MM.1S (cell line): ENCODE data around the gene RARB.

Source experiments
- DNase-seq: peaks from one replicate; pipeline ENCODE4 v3.0.0-alpha.2; 2015
- H2AFZ ChIP-seq: fragments of 300-600 bp; sonication (generic); 2 replicates; pipeline ENCODE4 v1.6.0; 2016; ENCODE audit warnings: antibody characterized with exemption, low read length
- H3F3A ChIP-seq: fragments of 300-600 bp; sonication (generic); 2 replicates; pipeline ENCODE4 v1.6.1; 2016; ENCODE audit warnings: mild to moderate bottlenecking, antibody characterized with exemption, low read length, moderate library complexity, mixed read lengths; ENCODE audit not compliant: insufficient read depth
- H3K27ac ChIP-seq: fragments of 300-600 bp; sonication (generic); 2 replicates; pipeline ENCODE4 v1.5.1; 2016; ENCODE audit warnings: mild to moderate bottlenecking, low read length
- H3K27me3 ChIP-seq: fragments of 300-600 bp; sonication (generic); replicated peaks from 2 replicates; pipeline ENCODE4 v1.6.0; 2016; ENCODE audit warnings: low read length; ENCODE audit not compliant: insufficient read depth
- H3K36me3 ChIP-seq: fragments of 300-600 bp; sonication (generic); replicated peaks from 2 replicates; pipeline ENCODE4 v1.6.1; 2016; ENCODE audit warnings: mild to moderate bottlenecking, low read length, mixed read lengths; ENCODE audit not compliant: insufficient read depth
- H3K4me1 ChIP-seq: fragments of 300-600 bp; sonication (generic); 2 replicates; pipeline ENCODE4 v1.6.1; 2016; ENCODE audit warnings: low read length, mixed read lengths
- H3K4me2 ChIP-seq: fragments of 300-600 bp; sonication (generic); 2 replicates; pipeline ENCODE4 v1.6.0; 2016; ENCODE audit warnings: low read depth, low read length
- H3K4me3 ChIP-seq: fragments of 300-600 bp; sonication (generic); 2 replicates; pipeline ENCODE4 v1.5.1; 2016; ENCODE audit warnings: low read length, mixed read lengths
- H3K79me2 ChIP-seq: fragments of 300-600 bp; sonication (generic); 2 replicates; pipeline ENCODE4 v1.6.1; 2016; ENCODE audit warnings: mixed run types, low read length, mixed read lengths
- H3K9ac ChIP-seq: fragments of 300-600 bp; sonication (generic); 2 replicates; pipeline ENCODE4 v1.6.1; 2016; ENCODE audit warnings: low read length, mixed read lengths
- H3K9me2 ChIP-seq: fragments of 300-600 bp; sonication (generic); replicated peaks from 2 replicates; pipeline ENCODE4 v1.6.1; 2016; ENCODE audit warnings: mild to moderate bottlenecking, low read length, mixed read lengths; ENCODE audit not compliant: insufficient read depth
- H3K9me3 ChIP-seq: fragments of 300-600 bp; sonication (generic); replicated peaks from 2 replicates; pipeline ENCODE4 v1.6.1; 2016; ENCODE audit warnings: mild to moderate bottlenecking, low read length, mixed read lengths; ENCODE audit not compliant: insufficient read depth
- H4K20me1 ChIP-seq: fragments of 300-600 bp; sonication (generic); 2 replicates; pipeline ENCODE4 v1.6.1; 2016; ENCODE audit warnings: mild to moderate bottlenecking, low read length, moderate library complexity, mixed read lengths; ENCODE audit not compliant: insufficient read depth
- EZH2 ChIP-seq: fragments of 300-600 bp; sonication (generic); optimal IDR thresholded peaks from 2 replicates; pipeline ENCODE3; 2017; ENCODE audit warnings: low read depth, mild to moderate bottlenecking, antibody characterized with exemption, low read length, mixed read lengths
- EZH2phosphoT487 ChIP-seq: fragments of 300-600 bp; sonication (generic); IDR thresholded peaks from 2 replicates; pipeline ENCODE4 v1.6.1; 2018; ENCODE audit warnings: antibody characterized with exemption, low read length
- TF ChIP-seq, protein P1 (sequence below): fragments of 300-600 bp; sonication (generic); IDR thresholded peaks from 2 replicates; pipeline ENCODE4 v1.5.1; 2016; ENCODE audit warnings: antibody characterized with exemption, low read length, mixed read lengths

Gene RARB

GRCh38 chr3:25427563-25427941 is 511 bp upstream of the RARB start:
- no peaks in the 10 kb centered on the region for H3K79me2 ChIP-seq
- no peak overlapping the region for H3K4me3 ChIP-seq
- DNase-seq = no peak
- H3K9ac ChIP-seq = no peak overlapping the region
- no peaks in the 10 kb centered on the region for H3F3A ChIP-seq
- H3K9me3 ChIP-seq = no peaks in the 10 kb centered on the region
- no peak overlapping the region for H2AFZ ChIP-seq
- H3K27me3 ChIP-seq = no peaks in the 10 kb centered on the region
- no peak overlapping the region for H3K4me2 ChIP-seq
- H4K20me1 ChIP-seq = no peaks in the 10 kb centered on the region
- no peaks in the 10 kb centered on the region for H3K4me1 ChIP-seq
- H3K36me3 ChIP-seq = no peaks in the 10 kb centered on the region
- no peak for TF ChIP-seq EZH2phosphoT487
- TF ChIP-seq EZH2 = no peak
- TF ChIP-seq, protein P1, sequence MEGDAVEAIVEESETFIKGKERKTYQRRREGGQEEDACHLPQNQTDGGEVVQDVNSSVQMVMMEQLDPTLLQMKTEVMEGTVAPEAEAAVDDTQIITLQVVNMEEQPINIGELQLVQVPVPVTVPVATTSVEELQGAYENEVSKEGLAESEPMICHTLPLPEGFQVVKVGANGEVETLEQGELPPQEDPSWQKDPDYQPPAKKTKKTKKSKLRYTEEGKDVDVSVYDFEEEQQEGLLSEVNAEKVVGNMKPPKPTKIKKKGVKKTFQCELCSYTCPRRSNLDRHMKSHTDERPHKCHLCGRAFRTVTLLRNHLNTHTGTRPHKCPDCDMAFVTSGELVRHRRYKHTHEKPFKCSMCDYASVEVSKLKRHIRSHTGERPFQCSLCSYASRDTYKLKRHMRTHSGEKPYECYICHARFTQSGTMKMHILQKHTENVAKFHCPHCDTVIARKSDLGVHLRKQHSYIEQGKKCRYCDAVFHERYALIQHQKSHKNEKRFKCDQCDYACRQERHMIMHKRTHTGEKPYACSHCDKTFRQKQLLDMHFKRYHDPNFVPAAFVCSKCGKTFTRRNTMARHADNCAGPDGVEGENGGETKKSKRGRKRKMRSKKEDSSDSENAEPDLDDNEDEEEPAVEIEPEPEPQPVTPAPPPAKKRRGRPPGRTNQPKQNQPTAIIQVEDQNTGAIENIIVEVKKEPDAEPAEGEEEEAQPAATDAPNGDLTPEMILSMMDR = no peak
- no peak overlapping the region for H3K27ac ChIP-seq
- no peaks in the 10 kb centered on the region for H3K9me2 ChIP-seq

DNA sequence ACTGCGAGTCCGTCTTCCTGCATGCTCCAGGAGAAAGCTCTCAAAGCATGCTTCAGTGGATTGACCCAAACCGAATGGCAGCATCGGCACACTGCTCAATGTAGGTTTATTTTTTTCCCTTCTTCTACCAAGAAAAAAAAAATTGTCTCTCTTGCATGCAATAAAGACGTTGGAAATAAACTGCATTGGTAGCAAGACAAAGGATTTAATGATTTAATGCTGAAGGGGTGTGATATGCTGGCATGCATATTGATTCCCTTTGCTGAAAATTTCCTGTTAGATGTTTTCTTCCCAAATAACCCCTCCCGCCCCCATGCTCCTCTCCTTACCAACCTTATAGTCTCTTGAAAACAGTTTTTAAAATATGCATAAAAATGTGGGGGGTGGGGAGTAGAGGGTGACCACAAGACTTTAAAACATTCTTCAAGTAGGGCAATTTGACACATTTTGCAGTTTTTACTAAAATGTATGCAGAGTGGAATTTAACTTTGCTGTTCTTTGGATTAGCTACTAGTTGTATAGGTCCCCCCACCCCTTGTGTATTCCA is 799 bp downstream of the RARB start:
- H3K36me3 ChIP-seq = no peaks in the 10 kb centered on the region
- H3K4me3 ChIP-seq = no peak overlapping the region
- H3K9me3 ChIP-seq = no peaks in the 10 kb centered on the region
- no peaks in the 10 kb centered on the region for H3F3A ChIP-seq
- H3K27ac ChIP-seq = no peak overlapping the region
- H3K79me2 ChIP-seq = no peaks in the 10 kb centered on the region
- no peaks in the 10 kb centered on the region for H3K4me1 ChIP-seq
- H2AFZ ChIP-seq = no peak overlapping the region
- H3K27me3 ChIP-seq = no peaks in the 10 kb centered on the region
- TF ChIP-seq EZH2phosphoT487 (no peak), EZH2 (no peak)
- TF ChIP-seq, protein P1 = no peak
- H4K20me1 ChIP-seq = no peaks in the 10 kb centered on the region
- H3K4me2 ChIP-seq = no peak overlapping the region
- no peaks in the 10 kb centered on the region for H3K9me2 ChIP-seq
- no peak for DNase-seq
- no peak overlapping the region for H3K9ac ChIP-seq

- Histone ChIP-seq H3K9ac (no peak overlapping the region), H3K9me2 (no peaks in the 10 kb centered on the region), H3K79me2 (no peaks in the 10 kb centered on the region), H3K36me3 (no peaks in the 10 kb centered on the region), H3F3A (no peaks in the 10 kb centered on the region), H3K4me1 (no peaks in the 10 kb centered on the region), H2AFZ (no peak overlapping the region), H3K9me3 (no peaks in the 10 kb centered on the region), H3K4me3 (no peak overlapping the region), H3K27ac (no peak overlapping the region), H3K27me3 (no peaks in the 10 kb centered on the region), H4K20me1 (no peaks in the 10 kb centered on the region), H3K4me2 (no peak overlapping the region)
- DNase-seq = no peak
- TF ChIP-seq, protein P1 = no peak
- TF ChIP-seq EZH2 (no peak), EZH2phosphoT487 (no peak)
Observed at GRCh38 chr3:25429361-25430286, 1.6 kb downstream of the RARB start.
